IMR-90 (cell line): Measurements from ENCODE around the gene TUBGCP2. TPM values are rescaled to one million over a fixed set of nuclear protein-coding genes. Genes with fewer than 3 reads are reported as not detected.

ENCODE experiments used
- ATAC-seq: fragments of 200-7000 bp; cut with Tn5 transposase; 2 replicates; pipeline ENCODE4 v1.9.1; 2020; ENCODE audit warnings: low read depth, mild to moderate bottlenecking, moderate library complexity
- BruUV-seq: library from RNA; stranded (reverse); fragments of 400-500 nt; replicated peaks from 2 replicates; lab custom pipeline; 2021; lab: Mats Ljungman, UMichigan
- CTCF ChIA-PET: fragments of 300-600 bp; formaldehyde crosslinking; extraction: SDS; loops from one replicate; lab custom pipeline; 2021; ENCODE audit warnings: antibody characterized with exemption; lab: Yijun Ruan, JAX
- POLR2A ChIA-PET: fragments of 300-600 bp; sonication (Branson Sonifier 250); formaldehyde crosslinking; loops from one replicate; lab custom pipeline; 2022; ENCODE audit warnings: antibody characterized with exemption; ENCODE audit not compliant: unreplicated experiment; lab: Charles Lee
- DNase-seq: peaks from one replicate; pipeline ENCODE4 v3.0.0; 2013
- H2AFZ ChIP-seq: replicated peaks from 2 replicates; pipeline ENCODE3; 2013; ENCODE audit warnings: low read length, mild to moderate bottlenecking; ENCODE audit not compliant: poor library complexity
- H2AK5ac ChIP-seq: 2 replicates; pipeline ENCODE4 v1.6.1; 2013; ENCODE audit warnings: low read depth, low read length, inconsistent platforms
- H2AK9ac ChIP-seq: replicated peaks from 2 replicates; pipeline ENCODE3; 2013; ENCODE audit warnings: mild to moderate bottlenecking, low read depth, low read length, moderate library complexity; ENCODE audit not compliant: poor library complexity
- H2BK120ac ChIP-seq: 2 replicates; pipeline ENCODE4 v1.6.1; 2013; ENCODE audit warnings: low read depth, low read length, inconsistent platforms
- H2BK15ac ChIP-seq: 3 replicates; pipeline ENCODE4 v1.6.1; 2013; ENCODE audit warnings: low read depth, low read length, inconsistent platforms
- H2BK20ac ChIP-seq: 2 replicates; pipeline ENCODE4 v1.6.1; 2013; ENCODE audit warnings: low read depth, mild to moderate bottlenecking, inconsistent platforms, low read length, moderate library complexity
- H2BK5ac ChIP-seq: 2 replicates; pipeline ENCODE4 v1.6.1; 2013; ENCODE audit warnings: mild to moderate bottlenecking, low read depth, low read length, inconsistent platforms; ENCODE audit not compliant: poor library complexity, severe bottlenecking
- H3K14ac ChIP-seq: replicated peaks from 2 replicates; pipeline ENCODE4 v1.6.1; 2013; ENCODE audit warnings: low read depth, low read length, inconsistent platforms
- H3K18ac ChIP-seq: 2 replicates; pipeline ENCODE4 v1.6.1; 2013; ENCODE audit warnings: low read depth, low read length, control low read depth
- H3K23ac ChIP-seq: 2 replicates; pipeline ENCODE4 v1.6.1; 2013; ENCODE audit warnings: low read depth, low read length, inconsistent platforms
- H3K27ac ChIP-seq: 2 replicates; pipeline ENCODE4 v1.5.1; 2013; ENCODE audit warnings: mild to moderate bottlenecking, control low read depth, low read length; ENCODE audit not compliant: insufficient read depth
- H3K27me3 ChIP-seq: 2 replicates; pipeline ENCODE4 v1.6.1; 2013; ENCODE audit warnings: low read length; ENCODE audit not compliant: control insufficient read depth, insufficient read depth
- H3K36me3 ChIP-seq: 2 replicates; pipeline ENCODE4 v1.6.1; 2013; ENCODE audit warnings: low read length, mixed read lengths; ENCODE audit not compliant: control insufficient read depth, insufficient read depth
- H3K4ac ChIP-seq: 2 replicates; pipeline ENCODE4 v1.6.1; 2013; ENCODE audit warnings: low read depth, low read length, inconsistent platforms
- H3K4me1 ChIP-seq: 2 replicates; pipeline ENCODE4 v1.6.1; 2013; ENCODE audit warnings: low read length, mixed read lengths; ENCODE audit not compliant: control insufficient read depth, insufficient read depth
- H3K4me2 ChIP-seq: 2 replicates; pipeline ENCODE4 v1.6.1; 2013; ENCODE audit warnings: low read depth, mild to moderate bottlenecking, control low read depth, low read length, moderate library complexity
- H3K4me3 ChIP-seq: 2 replicates; pipeline ENCODE4 v1.5.1; 2013; ENCODE audit warnings: low read depth, mild to moderate bottlenecking, control low read depth, low read length, moderate library complexity; ENCODE audit not compliant: insufficient read depth
- H3K56ac ChIP-seq: 2 replicates; pipeline ENCODE4 v1.6.1; 2013; ENCODE audit warnings: low read length, inconsistent platforms; ENCODE audit not compliant: insufficient read depth; ENCODE audit errors: extremely low read depth
- H3K79me1 ChIP-seq, 2 experiments: 2 replicates each; pipeline ENCODE4 v1.6.1; 2013; ENCODE audit warnings: low read length in 2 of 2, inconsistent platforms in 1 of 2, low read depth in 1 of 2
- H3K9ac ChIP-seq: 2 replicates; pipeline ENCODE4 v1.6.1; 2013; ENCODE audit warnings: low read depth, low read length, control low read depth
- H3K9me1 ChIP-seq: 2 replicates; pipeline ENCODE4 v1.6.1; 2013; ENCODE audit warnings: low read length, inconsistent platforms; ENCODE audit not compliant: insufficient read depth
- H3K9me3 ChIP-seq: 2 replicates; pipeline ENCODE4 v1.6.1; 2013; ENCODE audit warnings: low read length; ENCODE audit not compliant: control insufficient read depth, insufficient read depth
- H4K20me1 ChIP-seq: 2 replicates; pipeline ENCODE4 v1.6.1; 2013; ENCODE audit warnings: low read length, inconsistent platforms; ENCODE audit not compliant: insufficient read depth
- H4K5ac ChIP-seq: 2 replicates; pipeline ENCODE4 v1.6.1; 2013; ENCODE audit warnings: mild to moderate bottlenecking, low read depth, low read length, control low read depth
- H4K8ac ChIP-seq, 2 experiments: 2 replicates each; pipeline ENCODE4 v1.6.1; 2013; ENCODE audit warnings: low read depth in 2 of 2, low read length in 2 of 2, control low read depth in 1 of 2, inconsistent platforms in 1 of 2
- H4K91ac ChIP-seq: 2 replicates; pipeline ENCODE4 v1.6.1; 2013; ENCODE audit warnings: low read depth, low read length, inconsistent platforms; ENCODE audit not compliant: insufficient read depth
- BHLHE40 ChIP-seq: fragments of 150-350 bp; IDR thresholded peaks from 2 replicates; pipeline ENCODE4 v1.6.1; 2016; ENCODE audit warnings: mild to moderate bottlenecking, low read depth, low read length
- CEBPB ChIP-seq: IDR thresholded peaks from 2 replicates; pipeline ENCODE4 v1.6.1; 2012; ENCODE audit warnings: low read depth, low read length, improper control_type of control experiment
- MAFK ChIP-seq: IDR thresholded peaks from 2 replicates; pipeline ENCODE4 v1.6.1; 2012; ENCODE audit warnings: low read depth, low read length, improper control_type of control experiment
- MAZ ChIP-seq: IDR thresholded peaks from 2 replicates; pipeline ENCODE4 v1.6.1; 2012; ENCODE audit warnings: low read depth, mild to moderate bottlenecking, low read length, improper control_type of control experiment, moderate library complexity, borderline replicate concordance
- MXI1 ChIP-seq: IDR thresholded peaks from 2 replicates; pipeline ENCODE4 v1.6.1; 2012; ENCODE audit warnings: low read depth, mild to moderate bottlenecking, low read length, moderate library complexity, borderline replicate concordance
- NFE2L2 ChIP-seq: fragments of 150-350 bp; IDR thresholded peaks from 2 replicates; pipeline ENCODE4 v1.6.1; 2016; ENCODE audit warnings: low read depth, mild to moderate bottlenecking, low read length
- RAD21 ChIP-seq: IDR thresholded peaks from 2 replicates; pipeline ENCODE4 v1.6.1; 2012; ENCODE audit warnings: low read length, improper control_type of control experiment
- RFX5 ChIP-seq: IDR thresholded peaks from 2 replicates; pipeline ENCODE4 v1.8.0; 2012; ENCODE audit warnings: low read depth, mild to moderate bottlenecking, low read length, moderate library complexity
- SMC3 ChIP-seq: fragments of 150-350 bp; IDR thresholded peaks from 2 replicates; pipeline ENCODE4 v1.6.1; 2016; ENCODE audit warnings: low read depth, mild to moderate bottlenecking, antibody characterized with exemption, low read length, moderate library complexity
- WGBS, 2 experiments: methylation state at CpG; one replicate each; pipeline versions ENCODE4 v1.1.5 to v1.1.7; 2013; ENCODE audit warnings: missing lambda C conversion rate in 2 of 2; ENCODE audit not compliant: insufficient read length in 1 of 2; ENCODE audit errors: extremely low coverage in 2 of 2; 5-methylcytosine and 5-hydroxymethylcytosine counted together
- dilution Hi-C: fragments of 300-500 bp; cut with HindIII; formaldehyde crosslinking; loops from one replicate; pipeline ENCODE4 v1.14.3; 2018; ENCODE audit warnings: low sequenced_read_pairs; ENCODE audit not compliant: unreplicated experiment
- in situ Hi-C: fragments of 300-500 bp; cut with MboI; formaldehyde crosslinking; loops from 3 replicates; pipeline ENCODE4 v1.14.3; 2019; ENCODE audit warnings: low sequenced_read_pairs, inconsistent platforms, mixed read lengths
- intact Hi-C: fragments of 100-400 bp; cut with micrococcal nuclease; formaldehyde crosslinking; loops from 2 replicates; pipeline ENCODE4 v1.10.0; 2022
- polyA plus RNA-seq, 3 experiments: library from polyadenylated mRNA; depleted of rRNA; stranded (reverse); fragments of >200 nt; gene quantifications; 2 replicates each; pipeline ENCODE4 v1.2.3, GENCODE V29; 2012; ENCODE audit warnings: low replicate concordance in 1 of 3
- total RNA-seq: library from RNA; depleted of rRNA; stranded (reverse); fragments of >200 nt; gene quantifications from 2 replicates; pipeline ENCODE4 v1.2.3, GENCODE V29; 2012
- TF ChIP-seq, protein P1 (sequence below): fragments of 150-350 bp; IDR thresholded peaks from 2 replicates; pipeline ENCODE4 v1.6.1; 2016; ENCODE audit warnings: low read depth, mild to moderate bottlenecking, low read length, moderate library complexity, borderline replicate concordance
- TF ChIP-seq, protein P2 (sequence below): conservative IDR thresholded peaks from 2 replicates; pipeline ENCODE4 v1.5.1; 2012; ENCODE audit warnings: mild to moderate bottlenecking, low read depth, low read length, improper control_type of control experiment

TUBGCP2 gene
- total and polyA plus RNA-seq, 2 of the 4 experiments (the other 2 are of a cell fraction) = 48.1 to 72.6 TPM

DNA sequence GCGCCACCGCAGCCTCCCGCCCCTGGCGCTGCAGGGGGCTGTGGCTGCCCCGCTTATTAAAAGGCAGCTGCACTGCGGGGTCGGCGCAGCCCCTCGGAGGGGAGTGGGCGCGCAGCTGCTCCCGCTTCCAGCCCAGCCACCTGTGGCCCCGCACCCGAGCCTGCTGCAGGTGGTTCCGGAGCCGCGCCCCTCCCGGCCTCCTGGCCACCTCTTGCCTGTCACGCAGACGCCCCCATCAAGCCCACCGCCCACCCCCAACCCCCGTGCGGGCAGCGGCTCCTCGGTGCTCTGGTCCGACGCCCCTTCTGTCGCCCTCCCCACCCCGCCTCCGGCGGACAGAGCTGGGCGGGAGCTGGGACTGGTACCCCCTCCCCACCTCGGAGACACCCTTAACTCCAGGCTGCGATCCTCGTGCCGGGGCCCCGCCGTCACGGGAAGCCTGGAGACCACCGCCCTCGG lies 27.5 kb upstream of the TUBGCP2 start:
- POLR2A ChIA-PET = no interaction called here

More for the DNA sequence above, 27.5 kb upstream of the TUBGCP2 start:
- no peak overlapping the region for H4K8ac ChIP-seq
- no peak overlapping the region for H3K4me3 ChIP-seq
- 6% methylated on average over 18 of the region's 41 CpGs; no CpG with 5 or more reads in 1 of the 2 experiments for WGBS, 2 experiments
- intact Hi-C loops = no loop called here
- H2AK5ac ChIP-seq = no peak overlapping the region
- TF ChIP-seq BHLHE40 = no peak
- TF ChIP-seq, protein P1, sequence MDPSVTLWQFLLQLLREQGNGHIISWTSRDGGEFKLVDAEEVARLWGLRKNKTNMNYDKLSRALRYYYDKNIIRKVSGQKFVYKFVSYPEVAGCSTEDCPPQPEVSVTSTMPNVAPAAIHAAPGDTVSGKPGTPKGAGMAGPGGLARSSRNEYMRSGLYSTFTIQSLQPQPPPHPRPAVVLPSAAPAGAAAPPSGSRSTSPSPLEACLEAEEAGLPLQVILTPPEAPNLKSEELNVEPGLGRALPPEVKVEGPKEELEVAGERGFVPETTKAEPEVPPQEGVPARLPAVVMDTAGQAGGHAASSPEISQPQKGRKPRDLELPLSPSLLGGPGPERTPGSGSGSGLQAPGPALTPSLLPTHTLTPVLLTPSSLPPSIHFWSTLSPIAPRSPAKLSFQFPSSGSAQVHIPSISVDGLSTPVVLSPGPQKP = no peak
- TF ChIP-seq MXI1 = no peak
- TF ChIP-seq, protein P2, sequence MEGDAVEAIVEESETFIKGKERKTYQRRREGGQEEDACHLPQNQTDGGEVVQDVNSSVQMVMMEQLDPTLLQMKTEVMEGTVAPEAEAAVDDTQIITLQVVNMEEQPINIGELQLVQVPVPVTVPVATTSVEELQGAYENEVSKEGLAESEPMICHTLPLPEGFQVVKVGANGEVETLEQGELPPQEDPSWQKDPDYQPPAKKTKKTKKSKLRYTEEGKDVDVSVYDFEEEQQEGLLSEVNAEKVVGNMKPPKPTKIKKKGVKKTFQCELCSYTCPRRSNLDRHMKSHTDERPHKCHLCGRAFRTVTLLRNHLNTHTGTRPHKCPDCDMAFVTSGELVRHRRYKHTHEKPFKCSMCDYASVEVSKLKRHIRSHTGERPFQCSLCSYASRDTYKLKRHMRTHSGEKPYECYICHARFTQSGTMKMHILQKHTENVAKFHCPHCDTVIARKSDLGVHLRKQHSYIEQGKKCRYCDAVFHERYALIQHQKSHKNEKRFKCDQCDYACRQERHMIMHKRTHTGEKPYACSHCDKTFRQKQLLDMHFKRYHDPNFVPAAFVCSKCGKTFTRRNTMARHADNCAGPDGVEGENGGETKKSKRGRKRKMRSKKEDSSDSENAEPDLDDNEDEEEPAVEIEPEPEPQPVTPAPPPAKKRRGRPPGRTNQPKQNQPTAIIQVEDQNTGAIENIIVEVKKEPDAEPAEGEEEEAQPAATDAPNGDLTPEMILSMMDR = no peak
- no peak for TF ChIP-seq RAD21
- no peak for TF ChIP-seq RFX5
- TF ChIP-seq NFE2L2 = no peak
- TF ChIP-seq MAFK = no peak
- no peak for TF ChIP-seq MAZ
- TF ChIP-seq CEBPB = no peak
- no peak for TF ChIP-seq SMC3
- no peak overlapping the region for H2BK20ac ChIP-seq
- H3K27me3 ChIP-seq = peaks cover 50% of the 10 kb centered on the region
- dilution Hi-C loops = no loop called here
- no peaks in the 10 kb centered on the region for H3K79me1 ChIP-seq
- H2BK120ac ChIP-seq = no peak overlapping the region
- no peak overlapping the region for H2AK9ac ChIP-seq
- no peak overlapping the region for H3K23ac ChIP-seq
- no peaks in the 10 kb centered on the region for H3K9me1 ChIP-seq
- no peaks in the 10 kb centered on the region for H4K20me1 ChIP-seq
- no peak overlapping the region for H3K14ac ChIP-seq
- H2BK15ac ChIP-seq = no peak overlapping the region
- H3K4ac ChIP-seq = no peak overlapping the region
- no peak for ATAC-seq
- H4K91ac ChIP-seq = no peak overlapping the region
- no peak overlapping the region for H2BK5ac ChIP-seq
- no peak for DNase-seq
- in situ Hi-C loops = no loop called here
- no peak overlapping the region for H3K4me2 ChIP-seq
- peaks cover 3% of the 10 kb centered on the region; the same call in 1 of the 2 replicates for H3K4me1 ChIP-seq
- H3K18ac ChIP-seq = no peak overlapping the region
- no TSS peak for BruUV-seq
- H3K27ac ChIP-seq = no peak overlapping the region
- no peaks in the 10 kb centered on the region; the same call in 1 of the 2 replicates for H3K9me3 ChIP-seq
- no peak overlapping the region for H3K56ac ChIP-seq
- no peak overlapping the region for H4K5ac ChIP-seq
- H2AFZ ChIP-seq = no peak overlapping the region
- CTCF ChIA-PET = no interaction called here
- H3K36me3 ChIP-seq = no peaks in the 10 kb centered on the region
- no peak overlapping the region for H3K9ac ChIP-seq
